SK-N-SH treated with all-trans-retinoic acid at 6 μM for 48 hours (cell line): ENCODE results near the gene HSCB.

Experiments used
- ATAC-seq: fragments of 200-7000 bp; cut with Tn5 transposase; 3 replicates; pipeline ENCODE4 v1.9.1; 2020; ENCODE audit warnings: mild to moderate bottlenecking, moderate library complexity
- ARNTL ChIP-seq: fragments of 450-650 bp; formaldehyde crosslinking; IDR thresholded peaks from 2 replicates; pipeline ENCODE4 v1.5.0; 2020; ENCODE audit warnings: low read depth, mild to moderate bottlenecking, moderate library complexity, borderline replicate concordance
- BACH2 ChIP-seq: fragments of 250-450 bp; sonication (Bioruptor Pico); IDR thresholded peaks from 2 replicates; pipeline ENCODE4 v1.9.0; 2021; ENCODE audit warnings: mild to moderate bottlenecking, borderline replicate concordance
- CREB5 ChIP-seq: fragments of 250-450 bp; sonication (Bioruptor Pico); IDR thresholded peaks from 2 replicates; pipeline ENCODE4 v1.5.1; 2020; ENCODE audit warnings: low read depth, mild to moderate bottlenecking, moderate library complexity
- CSDC2 ChIP-seq: fragments of 250-450 bp; sonication (Bioruptor Pico); IDR thresholded peaks from 2 replicates; pipeline ENCODE4 v1.5.0; 2020; ENCODE audit warnings: mild to moderate bottlenecking, moderate library complexity
- CSRNP3 ChIP-seq: fragments of 250-450 bp; sonication (Bioruptor Pico); IDR thresholded peaks from 2 replicates; pipeline ENCODE4 v1.5.1; 2021; ENCODE audit warnings: mild to moderate bottlenecking, moderate library complexity
- ESRRG ChIP-seq: fragments of 250-450 bp; sonication (Bioruptor Pico); IDR thresholded peaks from 2 replicates; pipeline ENCODE4 v1.6.1; 2021; ENCODE audit warnings: mild to moderate bottlenecking
- ISL1 ChIP-seq: fragments of 250-450 bp; sonication (Bioruptor Pico); IDR thresholded peaks from 2 replicates; pipeline ENCODE4 v2.1.2; 2022; ENCODE audit warnings: mild to moderate bottlenecking, moderate library complexity
- PATZ1 ChIP-seq: fragments of 250-450 bp; sonication (Bioruptor Pico); IDR thresholded peaks from 2 replicates; pipeline ENCODE4 v1.8.0; 2020; ENCODE audit warnings: mild to moderate bottlenecking, moderate library complexity, borderline replicate concordance
- POU6F1 ChIP-seq: fragments of 250-450 bp; sonication (Bioruptor Pico); IDR thresholded peaks from 2 replicates; pipeline ENCODE4 v1.8.0; 2021; ENCODE audit warnings: low read depth, mild to moderate bottlenecking, moderate library complexity, borderline replicate concordance
- RARB ChIP-seq: fragments of 250-450 bp; sonication (Bioruptor Pico); IDR thresholded peaks from 2 replicates; pipeline ENCODE4 v1.8.0; 2021; ENCODE audit warnings: mild to moderate bottlenecking, moderate library complexity
- TCF4 ChIP-seq: fragments of 250-450 bp; sonication (Bioruptor Pico); IDR thresholded peaks from 2 replicates; pipeline ENCODE4 v1.8.0; 2021; ENCODE audit warnings: mild to moderate bottlenecking, moderate library complexity, borderline replicate concordance
- TOX ChIP-seq: fragments of 250-450 bp; sonication (Bioruptor Pico); IDR thresholded peaks from 2 replicates; pipeline ENCODE4 v1.8.0; 2021; ENCODE audit warnings: mild to moderate bottlenecking, moderate library complexity, borderline replicate concordance
- TSHZ2 ChIP-seq: fragments of 250-450 bp; sonication (Bioruptor Pico); IDR thresholded peaks from 2 replicates; pipeline ENCODE4 v1.5.0; 2020; ENCODE audit warnings: mild to moderate bottlenecking, moderate library complexity
- ZFP3 ChIP-seq: fragments of 250-450 bp; sonication (Bioruptor Pico); IDR thresholded peaks from 2 replicates; pipeline ENCODE4 v1.5.0; 2020; ENCODE audit warnings: mild to moderate bottlenecking, moderate library complexity
- ZFP30 ChIP-seq: fragments of 450-650 bp; formaldehyde crosslinking; IDR thresholded peaks from 2 replicates; pipeline ENCODE4 v1.5.0; 2022; ENCODE audit warnings: mild to moderate bottlenecking, moderate library complexity
- ZNF565 ChIP-seq: fragments of 450-650 bp; formaldehyde crosslinking; conservative IDR thresholded peaks from 2 replicates; pipeline ENCODE4 v1.5.0; 2020; ENCODE audit warnings: low read depth, mild to moderate bottlenecking, moderate library complexity

Gene HSCB

GRCh38 chr22:28703436-28703835 is 38.4 kb upstream of the HSCB start:
- ATAC-seq: no peak
- no peak for TF ChIP-seq PATZ1 (CRISPR knock-in tag)
- TF ChIP-seq TOX (CRISPR knock-in tag): no peak
- no peak for TF ChIP-seq CSRNP3 (CRISPR knock-in tag)
- no peak for TF ChIP-seq BACH2
- no peak for TF ChIP-seq ZFP3
- TF ChIP-seq ZNF565: no peak

- no peak for ATAC-seq
- TF ChIP-seq ESRRG (CRISPR knock-in tag): no peak
- TF ChIP-seq TCF4 (CRISPR knock-in tag): no peak
- no peak for TF ChIP-seq PATZ1 (CRISPR knock-in tag)
- no peak for TF ChIP-seq BACH2
- TF ChIP-seq ZNF565: no peak
- no peak for TF ChIP-seq TOX (CRISPR knock-in tag)
- no peak for TF ChIP-seq ISL1 (CRISPR knock-in tag)
- TF ChIP-seq CREB5: no peak
Measured at GRCh38 chr22:28706845-28707244, 35.0 kb upstream of the HSCB start.

GRCh38 chr22:28710107-28710506 is 31.7 kb upstream of the HSCB start:
- peak; percentile 12 for ATAC-seq
- TF ChIP-seq ZNF565: no peak
- no peak for TF ChIP-seq POU6F1 (CRISPR knock-in tag)
- TF ChIP-seq BACH2: no peak
- TF ChIP-seq TSHZ2: no peak
- TF ChIP-seq ZFP30 (CRISPR knock-in tag): no peak
- no peak for TF ChIP-seq CSDC2 (CRISPR knock-in tag)
- no peak for TF ChIP-seq ISL1 (CRISPR knock-in tag)
- no peak for TF ChIP-seq RARB (CRISPR knock-in tag)
- TF ChIP-seq ZFP3: no peak
- no peak for TF ChIP-seq TOX (CRISPR knock-in tag)
- TF ChIP-seq PATZ1 (CRISPR knock-in tag): no peak
- no peak for TF ChIP-seq ARNTL
